Calu3 (cell line): ENCODE data around the gene SCN9A. TPM values are rescaled to one million over a fixed set of nuclear protein-coding genes. Genes with fewer than 3 reads are reported as not detected.

ENCODE experiments used
- BruUV-seq: library from RNA; stranded (reverse); fragments of 400-500 nt; replicated peaks from 2 replicates; lab custom pipeline; 2021; lab: Mats Ljungman, UMichigan
- CTCF ChIA-PET: fragments of 300-600 bp; sonication (Branson Sonifier 250); formaldehyde crosslinking; loops from one replicate; lab custom pipeline; 2022; ENCODE audit warnings: antibody characterized with exemption; lab: Charles Lee
- DNase-seq: peaks from one replicate; pipeline ENCODE4 v3.0.0; 2022
- H3K27ac Mint-ChIP-seq: one replicate; pipeline ENCODE4 v1.8.0; 2022; ENCODE audit warnings: mixed read lengths; ENCODE audit not compliant: unreplicated experiment
- H3K27me3 Mint-ChIP-seq: one replicate; pipeline ENCODE4 v1.8.0; 2022; ENCODE audit warnings: mixed read lengths; ENCODE audit not compliant: unreplicated experiment
- H3K36me3 Mint-ChIP-seq: one replicate; pipeline ENCODE4 v1.8.0; 2022; ENCODE audit warnings: mild to moderate bottlenecking, moderate library complexity, mixed read lengths; ENCODE audit not compliant: insufficient read depth, unreplicated experiment
- H3K4me1 Mint-ChIP-seq: one replicate; pipeline ENCODE4 v1.8.0; 2022; ENCODE audit warnings: mild to moderate bottlenecking, low read depth, mixed read lengths; ENCODE audit not compliant: unreplicated experiment
- H3K4me3 Mint-ChIP-seq: one replicate; pipeline ENCODE4 v1.8.0; 2022; ENCODE audit warnings: mild to moderate bottlenecking, low read depth, moderate library complexity, mixed read lengths; ENCODE audit not compliant: unreplicated experiment
- H3K9me3 Mint-ChIP-seq: one replicate; pipeline ENCODE4 v1.8.0; 2022; ENCODE audit warnings: low read depth, mixed read lengths; ENCODE audit not compliant: unreplicated experiment
- intact Hi-C: fragments of 100-400 bp; cut with micrococcal nuclease; formaldehyde crosslinking; loops from one replicate; pipeline ENCODE4 v1.10.0; 2022; ENCODE audit not compliant: unreplicated experiment
- total RNA-seq: library from RNA; stranded (reverse); gene quantifications from 2 replicates; pipeline ENCODE4 v1.2.3, GENCODE V29; 2022
- TF ChIP-seq, protein P1 (sequence below): fragments of 200-600 bp; IDR thresholded peaks from one replicate; pipeline ENCODE4 v1.8.0; 2022; ENCODE audit warnings: antibody characterized with exemption; ENCODE audit not compliant: unreplicated experiment

The SCN9A gene
- total RNA-seq, 1 experiment from 2014 or later: 8.5 TPM

DNA sequence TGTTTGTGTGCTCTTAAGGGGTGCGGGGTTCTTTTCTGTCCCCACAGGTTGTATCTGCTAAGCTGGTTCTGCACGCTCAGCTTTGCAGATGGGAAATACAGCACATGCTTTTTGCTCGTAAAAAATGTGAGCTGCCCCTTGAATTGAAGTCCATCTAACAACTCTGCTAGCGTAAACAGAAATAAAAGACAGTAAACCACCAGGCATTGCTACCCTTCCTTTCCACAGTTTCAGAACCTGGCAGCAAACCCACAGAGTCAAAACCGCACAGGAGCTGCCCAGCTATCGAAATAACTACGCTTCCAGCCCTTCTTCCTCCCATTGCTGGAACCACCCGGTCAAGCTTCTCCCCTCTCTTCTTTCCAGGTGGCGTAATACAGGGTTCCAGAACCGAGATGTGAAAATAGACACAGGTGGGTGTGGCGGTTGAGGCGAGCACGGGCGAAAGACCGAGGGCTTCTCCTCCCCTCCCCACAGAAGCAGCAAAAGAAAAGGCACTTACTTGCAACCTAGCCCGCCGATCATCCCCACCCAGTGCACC is 479 bp downstream of the SCN9A start:
- no peaks in the 10 kb centered on the region for H3K9me3 Mint-ChIP-seq
- peak overlapping the region; percentile 84 for H3K4me3 Mint-ChIP-seq
- H3K27me3 Mint-ChIP-seq: no peaks in the 10 kb centered on the region
- no peaks in the 10 kb centered on the region for H3K4me1 Mint-ChIP-seq
- TF ChIP-seq, protein P1, sequence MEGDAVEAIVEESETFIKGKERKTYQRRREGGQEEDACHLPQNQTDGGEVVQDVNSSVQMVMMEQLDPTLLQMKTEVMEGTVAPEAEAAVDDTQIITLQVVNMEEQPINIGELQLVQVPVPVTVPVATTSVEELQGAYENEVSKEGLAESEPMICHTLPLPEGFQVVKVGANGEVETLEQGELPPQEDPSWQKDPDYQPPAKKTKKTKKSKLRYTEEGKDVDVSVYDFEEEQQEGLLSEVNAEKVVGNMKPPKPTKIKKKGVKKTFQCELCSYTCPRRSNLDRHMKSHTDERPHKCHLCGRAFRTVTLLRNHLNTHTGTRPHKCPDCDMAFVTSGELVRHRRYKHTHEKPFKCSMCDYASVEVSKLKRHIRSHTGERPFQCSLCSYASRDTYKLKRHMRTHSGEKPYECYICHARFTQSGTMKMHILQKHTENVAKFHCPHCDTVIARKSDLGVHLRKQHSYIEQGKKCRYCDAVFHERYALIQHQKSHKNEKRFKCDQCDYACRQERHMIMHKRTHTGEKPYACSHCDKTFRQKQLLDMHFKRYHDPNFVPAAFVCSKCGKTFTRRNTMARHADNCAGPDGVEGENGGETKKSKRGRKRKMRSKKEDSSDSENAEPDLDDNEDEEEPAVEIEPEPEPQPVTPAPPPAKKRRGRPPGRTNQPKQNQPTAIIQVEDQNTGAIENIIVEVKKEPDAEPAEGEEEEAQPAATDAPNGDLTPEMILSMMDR: no peak
- H3K36me3 Mint-ChIP-seq: peaks cover 14% of the 10 kb centered on the region
- CTCF ChIA-PET: interaction anchor here (1.1 to 1.5 kb wide), 3 partner anchors 11 to 24 kb away, joined by 3 to 4 read pairs (median 4); no protein-coding TSS in a partner anchor
- DNase-seq: peak; percentile 6
- H3K27ac Mint-ChIP-seq: peak overlapping the region; percentile 7
- BruUV-seq: TSS peak; percentile 71
- intact Hi-C loops: loop anchor here (5.0 kb wide), 1 partner anchor 133 kb away; no protein-coding TSS in a partner anchor

GRCh38 chr2:166373951-166374350 is 1.8 kb downstream of the SCN9A start:
- no peaks in the 10 kb centered on the region for H3K4me1 Mint-ChIP-seq
- H3K4me3 Mint-ChIP-seq: no peak overlapping the region
- no TSS peak for BruUV-seq
- DNase-seq: peak; percentile 6
- TF ChIP-seq, protein P1: no peak
- no peak overlapping the region for H3K27ac Mint-ChIP-seq
- CTCF ChIA-PET: no interaction called here
- H3K27me3 Mint-ChIP-seq: no peaks in the 10 kb centered on the region
- no peaks in the 10 kb centered on the region for H3K9me3 Mint-ChIP-seq
- peaks cover 14% of the 10 kb centered on the region for H3K36me3 Mint-ChIP-seq
- intact Hi-C loops: no loop called here

DNA sequence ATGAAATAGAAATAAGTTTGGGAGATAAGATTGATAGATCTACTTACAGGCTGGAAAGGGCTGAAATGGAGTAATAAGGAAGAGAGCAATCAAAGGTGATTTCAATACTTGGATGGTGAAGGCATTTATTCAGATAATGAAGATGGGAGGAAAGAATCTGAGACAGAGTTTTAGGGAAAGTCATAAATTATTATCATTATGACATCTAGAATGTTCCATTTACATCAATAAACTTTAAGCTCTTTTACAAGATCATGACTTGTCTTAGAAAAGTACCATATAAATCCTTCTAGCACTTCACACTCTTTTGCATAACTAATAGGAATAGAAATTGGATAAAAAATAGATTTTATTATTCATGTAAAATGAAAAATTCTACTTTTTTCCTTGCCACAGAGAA is 2.2 kb downstream of the SCN9A start:
- CTCF ChIA-PET: no interaction called here
- TF ChIP-seq, protein P1: no peak
- H3K4me1 Mint-ChIP-seq: no peaks in the 10 kb centered on the region
- H3K27ac Mint-ChIP-seq: no peak overlapping the region
- peaks cover 14% of the 10 kb centered on the region for H3K36me3 Mint-ChIP-seq
- no TSS peak for BruUV-seq
- H3K27me3 Mint-ChIP-seq: no peaks in the 10 kb centered on the region
- no peak overlapping the region for H3K4me3 Mint-ChIP-seq
- intact Hi-C loops: no loop called here
- H3K9me3 Mint-ChIP-seq: no peaks in the 10 kb centered on the region
- DNase-seq: no peak

DNA sequence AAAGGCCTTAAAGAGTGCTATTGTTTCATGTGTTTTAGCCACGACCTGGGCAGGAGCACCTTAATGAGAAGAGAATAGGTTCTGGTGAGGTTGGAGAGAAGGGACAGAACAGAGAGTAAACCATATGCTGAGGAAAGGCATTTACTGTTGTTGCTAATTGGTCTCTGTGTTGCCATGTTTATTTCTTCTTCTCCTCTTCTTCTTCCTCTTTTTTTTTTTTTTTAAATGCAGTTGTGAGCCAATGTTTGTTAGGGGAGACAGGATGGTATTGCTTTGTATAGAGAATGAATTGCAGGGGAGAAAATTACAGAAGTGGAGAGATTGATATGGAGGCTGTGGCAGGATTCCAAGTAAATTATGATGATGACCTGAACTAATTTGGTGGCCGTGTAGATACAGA is 2.6 kb downstream of the SCN9A start:
- DNase-seq: no peak
- Mint-ChIP-seq H3K27ac (no peak overlapping the region), H3K4me1 (no peaks in the 10 kb centered on the region), H3K9me3 (no peaks in the 10 kb centered on the region), H3K27me3 (no peaks in the 10 kb centered on the region), H3K36me3 (peaks cover 14% of the 10 kb centered on the region), H3K4me3 (no peak overlapping the region)
- no TSS peak for BruUV-seq
- TF ChIP-seq, protein P1: no peak
- CTCF ChIA-PET: no interaction called here
- intact Hi-C loops: no loop called here
